ENCODE measurements around the gene PTPRA. TPM values are rescaled to one million over a fixed set of nuclear protein-coding genes. Genes with fewer than 3 reads are reported as not detected.
A peak's percentile ranks its signal among the peaks of the same experiment; 100 is the strongest.

The PTPRA gene
- total and polyA plus RNA-seq, 2 of the 4 experiments (the other 2 are of a cell fraction) = 35.0 to 50.0 TPM

- no peaks in the 10 kb centered on the region for H3K27me3 ChIP-seq (ENCODE audit: control insufficient read depth, insufficient read depth, low read length)
- BruUV-seq (replicated peaks) = no TSS peak
- ChIA-PET CTCF (interaction anchor here (0.6 to 1.1 kb wide), 2 partner anchors 27 to 141 kb away, joined by 3 read pairs; no protein-coding TSS in a partner anchor), POLR2A (ENCODE audit: unreplicated experiment) (no interaction called here)
- in situ Hi-C loops (cut with MboI; ENCODE audit: low sequenced_read_pairs) (no loop called here), dilution Hi-C loops (cut with HindIII; ENCODE audit: low sequenced_read_pairs, unreplicated experiment) (no loop called here), intact Hi-C loops (cut with micrococcal nuclease) (no loop called here)
- no peak overlapping the region for H3K18ac ChIP-seq (ENCODE audit: low read depth, low read length)
- ATAC-seq (ENCODE audit: low read depth) (peak; percentile 88), DNase-seq (peak; percentile 61)
- H3K4ac ChIP-seq (ENCODE audit: low read depth, low read length) = no peak overlapping the region
- H2AFZ ChIP-seq (replicated peaks; ENCODE audit: low read length, poor library complexity) = no peak overlapping the region
- H3K4me2 ChIP-seq (ENCODE audit: low read depth, low read length) = no peak overlapping the region; the same call in 1 of the 2 replicates
- H3K56ac ChIP-seq (ENCODE audit: extremely low read depth, insufficient read depth, low read length) = no peak overlapping the region
- no CpG with 5 or more reads among the region's 1 CpG for WGBS, 2 experiments (ENCODE audit: extremely low coverage in 2 of 2, insufficient read length in 1 of 2)
- H4K8ac ChIP-seq (ENCODE audit: low read depth in 2 of 2, low read length in 2 of 2) = no peak overlapping the region
- no peak overlapping the region for H2AK9ac ChIP-seq (replicated peaks; ENCODE audit: low read depth, low read length, poor library complexity)
- no peak overlapping the region for H4K91ac ChIP-seq (ENCODE audit: insufficient read depth, low read depth, low read length)
- no peak overlapping the region for H3K4me3 ChIP-seq (ENCODE audit: insufficient read depth, low read depth, low read length)
- H4K5ac ChIP-seq (ENCODE audit: low read depth, low read length) = no peak overlapping the region
- no peak overlapping the region for H2AK5ac ChIP-seq (ENCODE audit: low read depth, low read length)
- no peaks in the 10 kb centered on the region for H3K9me3 ChIP-seq (ENCODE audit: control insufficient read depth, insufficient read depth, low read length)
- H3K14ac ChIP-seq (replicated peaks; ENCODE audit: low read depth, low read length) = no peak overlapping the region; the same call in 1 of the 2 replicates
- no peak overlapping the region for H2BK5ac ChIP-seq (ENCODE audit: low read depth, low read length, poor library complexity, severe bottlenecking)
- H3K27ac ChIP-seq (ENCODE audit: insufficient read depth, low read length) = no peak overlapping the region
- H2BK20ac ChIP-seq (ENCODE audit: low read depth, low read length) = no peak overlapping the region
- no peak overlapping the region for H3K23ac ChIP-seq (ENCODE audit: low read depth, low read length)
- peaks cover 8% of the 10 kb centered on the region for H3K4me1 ChIP-seq (ENCODE audit: control insufficient read depth, insufficient read depth, low read length)
- H2BK15ac ChIP-seq (ENCODE audit: low read depth, low read length) = no peak overlapping the region
- no peak overlapping the region for H3K9ac ChIP-seq (ENCODE audit: low read depth, low read length)
- H3K79me1 ChIP-seq (ENCODE audit: low read depth in 1 of 2, low read length in 2 of 2) = 0 out of 4 replicates have a peak, but pooled peaks cover 0 to 9% of the 10 kb centered on the region in 2 experiments
- H4K20me1 ChIP-seq (ENCODE audit: insufficient read depth, low read length) = peaks cover 13% of the 10 kb centered on the region; the same call in 1 of the 2 replicates
- peaks cover 13% of the 10 kb centered on the region for H3K9me1 ChIP-seq (ENCODE audit: insufficient read depth, low read length)
- H3K36me3 ChIP-seq (ENCODE audit: control insufficient read depth, insufficient read depth, low read length) = peaks cover 24% of the 10 kb centered on the region
- no peak overlapping the region for H2BK120ac ChIP-seq (ENCODE audit: low read depth, low read length)
- no peak for TF ChIP-seq ELK1 (IDR thresholded peaks at IDR 0.05; ENCODE audit: borderline replicate concordance, low read depth, low read length)
- no peak for TF ChIP-seq SMC3 (IDR thresholded peaks at IDR 0.05; ENCODE audit: low read depth, low read length)
- no peak for TF ChIP-seq RAD21 (IDR thresholded peaks at IDR 0.05; ENCODE audit: low read length)
- no peak for TF ChIP-seq MAZ (IDR thresholded peaks at IDR 0.05; ENCODE audit: borderline replicate concordance, low read depth, low read length)
- TF ChIP-seq BHLHE40 (IDR thresholded peaks at IDR 0.05; ENCODE audit: low read depth, low read length) = no peak
- no peak for TF ChIP-seq RFX5 (IDR thresholded peaks at IDR 0.05; ENCODE audit: low read depth, low read length)
- TF ChIP-seq MAFK (IDR thresholded peaks at IDR 0.05; ENCODE audit: low read depth, low read length) = no peak
- TF ChIP-seq POLR2A (IDR thresholded peaks at IDR 0.05; ENCODE audit: low read depth, low read length) = no peak
- TF ChIP-seq NFE2L2 (IDR thresholded peaks at IDR 0.05; ENCODE audit: low read depth, low read length) = no peak
- TF ChIP-seq FOS (IDR thresholded peaks at IDR 0.05; ENCODE audit: low read depth, low read length) = no peak
- no peak for TF ChIP-seq RCOR1 (IDR thresholded peaks at IDR 0.05; ENCODE audit: insufficient replicate concordance, low read length)
- TF ChIP-seq USF2 (IDR thresholded peaks at IDR 0.05; ENCODE audit: low read depth, low read length) = no peak
- TF ChIP-seq MXI1 (IDR thresholded peaks at IDR 0.05; ENCODE audit: borderline replicate concordance, low read depth, low read length) = no peak
- no peak for TF ChIP-seq CTCF (conservative IDR thresholded peaks at IDR 0.05; ENCODE audit: low read depth, low read length)
- no peak for TF ChIP-seq CEBPB (IDR thresholded peaks at IDR 0.05; ENCODE audit: low read depth, low read length)
Observed at GRCh38 chr20:3010985-3011723, 137.9 kb downstream of the PTPRA start.

All from IMR-90 (cell line).